GM19238 (cell line): ENCODE results near the gene DHX34.
"Not testable (repeated sequence)": the region's sequence is repeated elsewhere in the genome, so short reads cannot be mapped to it uniquely, and the experiment has no call there.

Experiments used
- DNase-seq: peaks from one replicate; pipeline ENCODE4 v3.0.0; 2011; ENCODE audit warnings: low spot score; ENCODE audit not compliant: insufficient read length

DHX34 gene, protein sequence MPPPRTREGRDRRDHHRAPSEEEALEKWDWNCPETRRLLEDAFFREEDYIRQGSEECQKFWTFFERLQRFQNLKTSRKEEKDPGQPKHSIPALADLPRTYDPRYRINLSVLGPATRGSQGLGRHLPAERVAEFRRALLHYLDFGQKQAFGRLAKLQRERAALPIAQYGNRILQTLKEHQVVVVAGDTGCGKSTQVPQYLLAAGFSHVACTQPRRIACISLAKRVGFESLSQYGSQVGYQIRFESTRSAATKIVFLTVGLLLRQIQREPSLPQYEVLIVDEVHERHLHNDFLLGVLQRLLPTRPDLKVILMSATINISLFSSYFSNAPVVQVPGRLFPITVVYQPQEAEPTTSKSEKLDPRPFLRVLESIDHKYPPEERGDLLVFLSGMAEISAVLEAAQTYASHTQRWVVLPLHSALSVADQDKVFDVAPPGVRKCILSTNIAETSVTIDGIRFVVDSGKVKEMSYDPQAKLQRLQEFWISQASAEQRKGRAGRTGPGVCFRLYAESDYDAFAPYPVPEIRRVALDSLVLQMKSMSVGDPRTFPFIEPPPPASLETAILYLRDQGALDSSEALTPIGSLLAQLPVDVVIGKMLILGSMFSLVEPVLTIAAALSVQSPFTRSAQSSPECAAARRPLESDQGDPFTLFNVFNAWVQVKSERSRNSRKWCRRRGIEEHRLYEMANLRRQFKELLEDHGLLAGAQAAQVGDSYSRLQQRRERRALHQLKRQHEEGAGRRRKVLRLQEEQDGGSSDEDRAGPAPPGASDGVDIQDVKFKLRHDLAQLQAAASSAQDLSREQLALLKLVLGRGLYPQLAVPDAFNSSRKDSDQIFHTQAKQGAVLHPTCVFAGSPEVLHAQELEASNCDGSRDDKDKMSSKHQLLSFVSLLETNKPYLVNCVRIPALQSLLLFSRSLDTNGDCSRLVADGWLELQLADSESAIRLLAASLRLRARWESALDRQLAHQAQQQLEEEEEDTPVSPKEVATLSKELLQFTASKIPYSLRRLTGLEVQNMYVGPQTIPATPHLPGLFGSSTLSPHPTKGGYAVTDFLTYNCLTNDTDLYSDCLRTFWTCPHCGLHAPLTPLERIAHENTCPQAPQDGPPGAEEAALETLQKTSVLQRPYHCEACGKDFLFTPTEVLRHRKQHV

DNA sequence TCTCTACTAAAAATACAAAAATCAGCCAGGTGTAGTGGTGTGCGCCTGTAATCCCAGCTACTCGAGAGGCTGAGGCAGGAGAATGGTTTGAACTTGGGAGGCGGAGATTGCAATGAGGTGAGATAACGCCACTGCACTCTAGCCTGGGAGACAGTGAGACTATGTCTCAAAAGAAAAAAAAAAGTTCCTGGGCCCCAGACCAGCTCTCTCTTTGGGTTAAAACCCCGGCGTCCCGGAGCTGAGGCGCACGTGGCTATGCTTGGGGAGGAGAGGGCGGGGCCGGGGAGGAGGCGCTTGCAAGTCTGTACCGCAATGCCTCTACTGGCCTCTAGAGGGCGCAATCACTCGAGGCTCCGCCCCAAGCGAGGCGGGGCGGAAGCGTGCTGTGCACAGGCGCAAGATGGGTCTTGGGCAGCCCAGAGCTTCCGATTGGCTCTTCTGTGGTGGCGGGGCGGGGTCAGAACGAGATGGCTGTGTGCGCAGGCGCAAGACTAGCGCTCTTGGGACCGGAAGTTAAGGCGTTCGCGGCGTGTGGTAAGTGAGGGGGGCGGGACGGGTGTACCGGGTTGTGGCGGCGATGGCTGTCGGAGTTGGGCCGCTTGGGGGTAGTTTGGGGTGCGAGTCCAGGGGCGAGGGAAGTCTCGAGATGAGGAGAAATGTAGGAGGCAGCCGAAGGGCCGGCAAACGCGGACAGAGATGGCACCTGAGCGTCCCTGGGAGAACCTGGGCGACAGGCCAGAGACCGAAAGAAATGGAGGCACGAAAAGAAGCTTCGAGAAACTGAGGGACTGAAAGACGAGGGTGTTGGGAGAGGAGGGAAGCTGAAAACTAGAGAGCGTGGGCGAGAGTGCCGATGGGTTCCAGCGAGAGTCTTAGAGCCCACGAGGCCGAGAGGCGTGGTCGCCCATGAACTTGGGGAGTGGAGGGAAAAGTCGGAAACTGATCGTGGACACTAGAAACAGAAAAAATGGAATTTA, at the start of gene DHX34:
TSS of gene DHX34 (plus strand) at position 497 of the 977 bp plus-strand sequence. CDS start 3,716 bp downstream, outside the sequence.
- peak; percentile 99 for DNase-seq

DNA sequence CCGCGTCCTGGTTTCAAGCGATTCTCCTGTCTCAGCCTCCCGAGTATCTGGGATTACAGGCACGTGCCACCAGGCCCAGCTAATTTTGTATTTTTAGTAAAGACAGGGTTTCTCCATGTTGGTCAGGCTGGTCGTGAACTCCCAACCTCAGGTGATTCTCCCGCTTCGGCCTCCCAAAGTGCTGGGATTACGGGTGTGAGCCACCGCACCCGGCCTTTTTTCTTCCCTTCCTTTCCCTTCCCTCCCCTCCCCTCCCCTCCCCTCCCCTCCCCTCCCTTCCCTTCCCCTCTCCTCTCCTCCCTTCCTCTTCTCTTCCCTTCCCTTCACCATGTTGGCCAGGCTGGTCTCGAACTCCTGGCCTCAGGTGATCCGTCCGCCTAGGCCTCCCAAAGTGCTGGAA, 48.2 kb upstream of the DHX34 start:
- not testable (repeated sequence) for DNase-seq

DNA sequence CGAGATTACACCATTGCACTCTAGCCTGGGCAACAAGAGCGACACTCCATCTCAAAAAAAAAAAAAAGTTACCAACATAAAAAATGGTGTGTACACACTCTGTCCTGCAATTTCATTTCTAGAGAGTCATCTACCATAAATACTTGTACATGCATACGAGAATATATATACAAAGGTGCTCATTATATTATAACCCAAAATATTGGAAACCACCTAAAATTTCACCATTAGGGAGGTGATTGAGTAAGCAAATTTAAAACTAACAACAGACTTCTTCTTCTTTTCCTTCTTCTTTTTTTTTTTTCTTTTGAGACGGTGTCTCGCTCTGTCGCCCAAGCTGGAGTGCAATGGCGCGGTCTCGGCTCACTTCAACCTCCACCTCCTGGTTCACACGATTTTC, 46.9 kb upstream of the DHX34 start:
- no peak for DNase-seq

DNA sequence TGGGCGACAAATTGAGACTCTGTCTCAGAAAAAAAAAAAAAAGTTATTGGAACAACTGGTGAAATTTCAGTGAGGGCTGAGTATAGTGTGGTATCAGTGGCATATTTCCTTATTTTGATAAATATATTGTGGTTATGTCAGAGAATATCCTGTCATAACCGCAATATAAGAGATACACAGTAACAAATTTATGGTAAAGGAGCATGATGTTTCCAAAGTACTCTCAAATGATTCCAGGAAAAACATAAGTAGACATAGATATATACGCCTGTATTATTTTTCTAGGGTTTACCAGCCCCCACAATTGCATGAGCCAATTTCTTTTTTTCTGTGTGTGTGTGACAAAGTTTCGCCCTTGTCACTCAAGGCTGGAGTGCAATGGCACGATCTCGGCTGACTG, 45.1 kb upstream of the DHX34 start:
- no peak for DNase-seq

DNA sequence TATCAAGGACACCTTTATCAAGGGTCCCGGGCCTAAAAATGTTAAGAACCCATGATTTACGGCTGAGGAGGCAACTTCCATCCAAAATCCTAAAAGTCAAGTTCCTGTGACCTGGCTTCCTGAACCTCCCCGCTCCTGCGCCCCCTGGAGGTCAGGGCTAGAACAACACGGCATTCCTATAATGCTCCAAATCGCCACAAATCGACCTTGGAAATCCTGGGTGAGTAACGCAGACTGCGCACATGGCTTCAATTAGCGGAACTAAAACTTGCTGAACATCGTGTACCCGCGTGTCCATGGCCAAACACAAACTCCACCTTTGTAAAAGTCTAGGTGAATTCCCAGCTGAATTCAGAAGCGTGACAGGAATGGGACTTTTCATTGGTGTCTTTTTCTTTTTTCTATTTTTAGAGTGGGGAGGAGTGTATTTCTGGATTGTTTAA, 43.8 kb upstream of the DHX34 start:
- DNase-seq, result peak; percentile 39

DNA sequence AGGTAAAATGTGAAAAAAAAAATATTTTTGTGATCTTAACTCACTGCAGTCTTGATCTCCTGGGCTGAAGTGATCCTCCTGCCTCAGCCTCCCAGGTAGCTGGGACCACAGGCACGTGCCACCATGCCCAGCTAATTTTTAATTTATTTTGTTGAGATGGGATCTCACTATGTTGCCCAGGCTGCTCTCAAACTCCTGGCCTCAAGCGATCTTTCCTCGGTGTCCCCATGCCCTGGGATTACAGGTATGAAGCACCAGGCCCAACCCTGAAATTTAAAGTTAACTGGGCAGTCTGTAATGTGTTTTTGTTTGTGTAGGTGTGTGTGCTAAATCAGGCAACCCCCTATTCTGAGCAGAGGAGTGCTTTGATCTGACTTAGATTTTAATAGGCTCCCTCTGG, 42.8 kb upstream of the DHX34 start:
- no peak for DNase-seq

DNA sequence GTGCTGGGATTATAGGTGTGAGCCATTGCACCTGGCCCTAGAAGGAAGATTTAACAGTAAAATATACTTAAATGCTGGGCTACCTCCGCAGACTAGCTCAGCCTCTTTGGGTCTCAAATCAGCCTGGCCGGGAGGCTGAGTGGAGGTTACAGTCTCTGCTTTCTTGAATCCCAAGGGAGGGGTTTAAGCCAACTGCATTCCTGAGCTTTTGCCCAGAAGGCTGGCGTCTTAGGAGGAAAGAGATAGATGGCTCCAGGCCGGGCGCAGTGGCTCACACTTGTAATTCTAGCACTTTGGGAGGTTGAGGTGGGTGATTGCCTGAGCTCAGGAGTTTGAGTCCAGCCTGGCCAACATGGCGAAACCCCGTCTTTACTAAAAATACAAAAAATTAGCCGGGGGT, 40.1 kb upstream of the DHX34 start:
- DNase-seq, result no peak

DNA sequence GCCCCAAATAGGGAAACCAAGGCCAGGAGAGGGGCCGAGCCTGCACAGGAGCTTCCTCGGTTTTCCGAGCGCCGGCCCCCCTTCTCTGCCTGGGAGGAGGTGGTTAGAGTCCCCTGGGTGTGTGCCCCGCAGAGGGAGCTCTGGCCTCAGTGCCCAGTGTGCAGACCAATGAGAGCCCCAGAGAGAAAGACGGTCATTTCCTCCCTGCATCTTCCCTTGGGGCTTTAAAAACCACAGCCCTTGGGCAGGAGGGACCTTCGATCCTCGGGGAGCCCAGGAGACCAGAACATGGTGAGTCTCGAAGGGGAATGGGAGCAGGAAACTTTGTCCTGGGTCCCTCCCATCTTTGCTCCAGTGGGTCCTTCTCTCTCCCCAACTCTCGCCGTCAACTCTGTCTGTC, 39.5 kb upstream of the DHX34 start, which contains the start of gene C5AR1:
TSS of gene C5AR1 (plus strand) at position 254 of the 400 bp plus-strand sequence. CDS start at position 289, 35 bp downstream.
- DNase-seq, result no peak

DNA sequence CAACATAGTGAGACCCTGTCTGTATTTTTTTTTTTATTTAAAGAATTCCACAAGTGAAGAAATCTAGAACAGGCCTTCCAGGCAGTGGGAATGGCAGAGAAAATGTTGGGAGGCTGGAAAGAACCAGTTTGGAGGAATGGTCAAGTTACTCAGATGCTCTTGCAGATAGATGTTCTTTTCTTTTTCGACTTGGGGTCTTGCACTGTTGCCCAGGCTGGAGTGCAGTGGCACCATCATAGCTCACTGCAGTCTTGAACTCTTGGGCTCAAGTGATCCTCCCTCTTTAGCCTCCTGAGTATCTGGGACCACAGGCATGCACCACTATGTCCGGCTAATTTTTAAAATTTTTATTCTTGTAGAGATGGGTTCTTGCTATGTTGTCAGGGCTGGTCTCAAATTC, 38.8 kb upstream of the DHX34 start:
- DNase-seq, result no peak

DNA sequence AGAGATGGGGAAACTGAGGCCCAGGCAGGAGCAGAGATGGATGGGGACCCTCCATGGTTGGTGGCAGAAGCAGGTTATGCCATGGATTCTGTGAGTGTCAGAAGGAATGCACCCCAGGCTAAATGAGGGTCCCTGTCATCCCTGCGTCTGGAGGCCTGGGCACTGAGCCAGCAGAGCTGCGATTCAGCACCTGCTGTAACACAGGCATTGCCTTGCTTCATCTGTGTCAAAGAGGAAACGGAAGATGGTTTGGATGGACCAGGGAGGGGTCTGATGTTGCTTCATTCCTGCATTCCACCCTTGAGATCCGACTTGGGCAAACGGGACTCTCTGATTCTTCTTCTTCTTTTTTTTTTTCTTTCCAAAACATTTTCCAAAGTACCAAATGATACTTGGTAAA, 38.3 kb upstream of the DHX34 start:
- no peak for DNase-seq

DNA sequence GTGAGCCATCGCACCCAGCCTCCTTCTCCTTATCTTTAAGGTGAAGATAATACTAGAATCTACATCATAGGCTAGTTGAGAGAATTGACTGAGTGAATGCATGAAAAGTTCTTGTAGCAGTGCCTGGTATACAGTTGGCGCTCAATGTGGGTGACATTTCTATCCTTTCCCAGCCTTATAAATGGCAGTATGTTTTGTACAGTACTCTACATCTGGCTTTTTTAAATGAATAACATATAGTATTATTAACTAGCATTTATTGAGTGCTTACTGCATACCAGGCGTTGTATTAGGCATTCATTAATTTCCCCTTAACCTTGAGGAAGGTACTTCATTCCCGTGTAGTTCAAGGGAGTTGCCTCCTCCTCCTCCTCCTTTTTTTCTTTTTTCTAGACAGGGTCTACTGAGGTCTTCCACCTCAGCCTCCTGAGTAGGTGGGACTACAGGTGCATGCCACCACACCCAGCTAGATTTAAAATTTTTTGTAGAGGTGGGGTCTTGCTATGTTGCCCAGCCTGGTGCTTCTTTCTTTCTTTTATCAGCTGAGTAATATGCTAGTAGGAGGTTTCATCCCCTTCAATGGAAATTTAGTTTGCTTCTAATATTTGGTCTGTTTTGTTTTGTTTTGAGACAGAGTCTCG, 36.6 kb upstream of the DHX34 start:
- no peak for DNase-seq

DNA sequence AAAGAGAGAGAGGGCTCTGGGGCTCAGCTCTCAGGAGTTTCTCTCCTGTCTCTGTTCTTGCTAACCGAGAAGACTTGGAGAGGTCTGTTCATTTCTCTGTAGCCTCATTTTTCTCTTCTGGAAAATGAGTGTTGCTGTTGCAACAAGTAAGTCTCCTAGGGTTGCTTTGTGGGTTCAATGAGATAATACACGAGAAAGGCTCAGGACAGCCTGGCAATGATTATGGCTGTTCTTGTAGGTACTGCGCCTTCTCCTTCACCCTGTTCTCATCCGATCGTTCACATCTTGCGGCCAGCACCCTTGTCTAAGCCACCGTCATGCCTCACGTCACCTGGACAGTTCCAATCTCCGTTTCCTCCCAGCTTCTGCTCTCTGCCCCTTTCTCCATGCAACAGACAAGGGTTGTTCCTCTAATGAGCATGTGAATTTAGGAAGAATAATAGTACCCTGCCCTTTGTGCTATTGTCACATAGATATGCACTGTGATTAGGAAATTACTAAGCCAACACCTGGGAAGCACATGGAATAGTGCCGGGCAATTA, 35.3 kb upstream of the DHX34 start:
- DNase-seq, result no peak

DNA sequence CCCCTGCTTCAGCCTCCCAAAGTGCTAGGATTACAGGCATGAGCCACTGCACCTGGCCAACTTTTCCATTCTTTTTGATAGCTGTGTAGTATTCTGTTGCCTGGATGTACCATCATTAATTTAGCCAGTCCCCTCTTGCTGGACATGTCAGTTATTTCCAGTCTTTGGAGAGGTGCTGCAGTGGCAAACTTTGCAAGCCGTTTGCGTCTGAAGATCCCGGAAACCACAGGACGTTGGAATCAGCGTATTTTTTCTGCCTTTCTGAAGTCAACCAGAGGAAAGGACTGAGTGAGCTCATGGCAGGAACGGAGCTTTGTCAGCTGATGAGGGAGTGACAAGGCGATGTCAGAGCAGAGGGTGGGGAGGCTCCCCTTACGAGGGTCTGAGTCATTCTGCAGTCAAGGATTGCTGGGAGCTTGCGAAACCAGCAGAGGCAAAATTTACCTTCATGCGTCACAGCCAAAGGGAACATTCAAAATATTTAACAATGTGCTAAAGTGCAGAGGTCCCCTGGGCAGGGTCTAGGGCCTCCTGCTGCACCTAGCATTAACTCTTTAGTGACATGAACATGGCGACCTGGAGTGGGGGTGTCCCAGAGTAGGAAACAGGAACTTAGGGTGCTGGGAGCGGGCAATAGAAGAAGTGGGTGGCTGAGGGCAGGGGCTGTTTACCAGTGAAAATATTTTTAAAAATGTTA, 33.8 kb upstream of the DHX34 start:
- no peak for DNase-seq

DNA sequence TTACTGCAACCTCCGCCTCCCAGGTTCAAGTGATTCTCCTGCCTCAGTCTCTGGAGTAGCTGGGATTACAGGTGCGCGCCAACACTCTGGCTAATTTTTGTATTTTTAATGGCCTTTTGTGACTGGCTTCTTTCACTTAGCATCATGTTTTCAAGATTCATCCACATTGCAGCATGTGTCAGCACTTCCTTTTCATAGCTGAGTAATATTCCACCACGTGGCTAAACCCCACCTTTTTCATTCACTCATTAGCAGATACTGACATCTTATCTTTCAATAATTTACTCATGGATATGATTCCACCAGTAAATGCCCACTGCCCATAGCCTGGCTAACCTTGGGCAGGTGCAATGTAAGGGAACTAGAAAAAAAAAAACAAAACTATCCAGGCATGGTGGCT, 32.6 kb upstream of the DHX34 start:
- no peak for DNase-seq

DNA sequence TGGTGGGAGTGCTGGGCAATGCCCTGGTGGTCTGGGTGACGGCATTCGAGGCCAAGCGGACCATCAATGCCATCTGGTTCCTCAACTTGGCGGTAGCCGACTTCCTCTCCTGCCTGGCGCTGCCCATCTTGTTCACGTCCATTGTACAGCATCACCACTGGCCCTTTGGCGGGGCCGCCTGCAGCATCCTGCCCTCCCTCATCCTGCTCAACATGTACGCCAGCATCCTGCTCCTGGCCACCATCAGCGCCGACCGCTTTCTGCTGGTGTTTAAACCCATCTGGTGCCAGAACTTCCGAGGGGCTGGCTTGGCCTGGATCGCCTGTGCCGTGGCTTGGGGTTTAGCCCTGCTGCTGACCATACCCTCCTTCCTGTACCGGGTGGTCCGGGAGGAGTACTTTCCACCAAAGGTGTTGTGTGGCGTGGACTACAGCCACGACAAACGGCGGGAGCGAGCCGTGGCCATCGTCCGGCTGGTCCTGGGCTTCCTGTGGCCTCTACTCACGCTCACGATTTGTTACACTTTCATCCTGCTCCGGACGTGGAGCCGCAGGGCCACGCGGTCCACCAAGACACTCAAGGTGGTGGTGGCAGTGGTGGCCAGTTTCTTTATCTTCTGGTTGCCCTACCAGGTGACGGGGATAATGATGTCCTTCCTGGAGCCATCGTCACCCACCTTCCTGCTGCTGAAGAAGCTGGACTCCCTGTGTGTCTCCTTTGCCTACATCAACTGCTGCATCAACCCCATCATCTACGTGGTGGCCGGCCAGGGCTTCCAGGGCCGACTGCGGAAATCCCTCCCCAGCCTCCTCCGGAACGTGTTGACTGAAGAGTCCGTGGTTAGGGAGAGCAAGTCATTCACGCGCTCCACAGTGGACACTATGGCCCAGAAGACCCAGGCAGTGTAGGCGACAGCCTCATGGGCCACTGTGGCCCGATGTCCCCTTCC, 28.9 kb upstream of the DHX34 start:
- DNase-seq, result no peak

DNA sequence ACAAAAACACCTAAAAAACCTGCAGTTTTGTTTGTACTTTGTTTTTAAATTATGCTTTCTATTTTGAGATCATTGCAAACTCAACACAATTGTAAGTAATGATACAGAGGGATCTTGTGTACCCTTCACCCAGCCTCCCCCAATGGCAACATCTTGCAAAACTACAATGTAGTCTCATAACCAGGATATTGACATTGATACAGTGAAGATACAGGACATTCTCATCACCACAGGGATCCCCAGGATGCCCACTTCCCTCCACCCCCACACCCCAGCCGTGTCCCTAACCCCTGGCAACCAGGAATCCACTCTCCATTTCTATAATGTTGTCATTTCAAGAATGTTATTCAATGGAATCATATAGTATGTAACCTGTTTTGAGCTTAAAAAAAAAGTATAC, 27.5 kb upstream of the DHX34 start:
- DNase-seq, result no peak

DNA sequence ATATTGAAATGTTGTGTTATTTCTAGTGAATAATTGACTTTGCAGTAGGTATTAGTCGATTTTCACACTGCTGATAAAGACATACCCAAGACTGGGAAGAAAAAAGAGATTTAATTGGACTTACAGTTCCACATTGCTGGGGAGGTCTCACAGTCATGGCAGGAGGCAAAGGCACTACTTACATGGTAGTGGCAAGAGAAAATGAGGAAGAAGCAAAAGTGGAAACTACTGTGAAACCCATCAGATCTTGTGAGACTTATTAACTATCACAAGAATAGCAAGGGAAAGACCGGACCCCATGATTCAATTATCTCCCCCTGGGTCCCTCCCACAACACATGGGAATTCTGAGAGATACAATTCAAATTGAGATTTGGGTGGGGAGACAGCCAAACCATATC, 27.1 kb upstream of the DHX34 start:
- no peak for DNase-seq

DNA sequence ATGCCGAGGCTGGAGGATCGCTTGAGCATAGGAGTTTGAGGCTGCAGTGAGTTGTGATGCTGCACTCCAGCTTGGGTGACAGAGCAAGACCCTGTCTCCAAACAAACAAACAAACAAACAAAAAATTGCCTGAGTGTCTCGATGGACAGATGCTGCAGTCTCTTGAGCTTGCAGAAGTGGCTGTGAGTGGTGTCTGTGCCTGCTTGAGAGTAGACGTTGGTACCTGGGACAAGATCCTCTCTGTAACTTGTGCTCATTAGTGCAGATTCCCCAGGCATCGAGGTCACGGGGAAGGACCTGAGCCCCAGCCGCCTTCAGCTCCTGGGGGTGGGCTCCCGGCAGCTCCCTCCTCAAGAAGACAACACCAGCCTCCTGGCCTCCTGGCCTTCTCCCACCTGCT, 25.7 kb upstream of the DHX34 start:
- DNase-seq, result no peak
